Skeletal muscle tissue (tissue), 4 donors: ENCODE results near the gene NXF1. TPM values are rescaled to one million over a fixed set of nuclear protein-coding genes. Genes with fewer than 3 reads are reported as not detected.

ENCODE experiments used
- H3K27ac ChIP-seq: one replicate; pipeline ENCODE4 v1.7.0; 2013; ENCODE audit warnings: mild to moderate bottlenecking, low read depth, low read length, inconsistent platforms
- H3K27me3 ChIP-seq, 3 donors: one replicate each; pipeline ENCODE4 v1.7.0; 2013; ENCODE audit warnings: low read length in 3 of 3; ENCODE audit not compliant: control insufficient read depth in 3 of 3, insufficient read depth in 3 of 3
- H3K36me3 ChIP-seq, 3 donors: one replicate each; pipeline ENCODE4 v1.7.0; 2013; ENCODE audit warnings: low read length in 3 of 3; ENCODE audit not compliant: control insufficient read depth in 3 of 3, insufficient read depth in 3 of 3
- H3K4me1 ChIP-seq, 3 donors: one replicate each; pipeline ENCODE4 v1.7.0; 2013; ENCODE audit warnings: low read length in 3 of 3, mild to moderate bottlenecking in 3 of 3; ENCODE audit not compliant: control insufficient read depth in 3 of 3, insufficient read depth in 3 of 3
- H3K4me3 ChIP-seq, 3 donors: one replicate each; pipeline ENCODE4 v1.7.0; 2013; ENCODE audit warnings: low read length in 3 of 3
- H3K9ac ChIP-seq, 3 donors: one replicate each; pipeline ENCODE4 v1.7.0; 2013; ENCODE audit warnings: low read length in 3 of 3, mild to moderate bottlenecking in 3 of 3, moderate library complexity in 2 of 3, low read depth in 1 of 3
- H3K9me3 ChIP-seq, 3 donors: one replicate each; pipeline ENCODE4 v1.7.0; 2013; ENCODE audit warnings: low read length in 3 of 3; ENCODE audit not compliant: control insufficient read depth in 3 of 3
- total RNA-seq: library from RNA; depleted of rRNA; stranded (reverse); fragments of >200 nt; gene quantifications from one replicate; pipeline ENCODE4 v1.2.3, GENCODE V29; 2014
- donor health status: Osteomylitis.

The NXF1 gene
- total RNA-seq, 1 donor from 2014 or later: 12.5 TPM

DNA sequence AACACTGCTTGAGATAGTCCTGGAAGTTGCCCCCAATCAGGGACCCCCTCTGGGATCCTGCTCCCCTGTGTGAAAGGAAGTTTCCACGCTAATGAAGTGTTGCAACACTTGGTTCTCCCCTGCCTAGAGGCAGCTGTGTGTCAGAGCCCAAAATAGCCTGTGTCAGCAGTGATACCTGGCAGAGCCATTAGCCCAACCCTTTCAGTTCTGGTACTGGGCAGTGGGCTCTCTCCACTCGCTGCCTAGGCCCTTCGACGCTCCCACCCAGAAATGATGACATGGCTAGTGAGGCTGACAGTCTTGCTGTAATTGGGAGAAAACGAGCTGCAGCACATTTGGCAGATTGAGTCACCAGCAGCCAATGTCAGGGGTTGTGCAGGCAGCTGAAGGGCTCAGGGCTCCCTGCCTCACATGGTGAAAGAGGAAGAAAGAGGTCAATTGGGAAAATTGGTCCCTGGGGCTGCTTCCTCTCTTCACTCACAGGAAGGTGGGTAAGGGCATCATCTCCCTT is 1.4 kb upstream of the NXF1 start:
- Histone ChIP-seq H3K27me3 (no peaks in the 10 kb centered on the region), H3K36me3 (peaks cover 16 to 20% (median 18%) of the 10 kb centered on the region in 3 donors), H3K9ac (peak overlapping the region; percentile 77 to 96 (median 94)), H3K4me1 (peaks cover 22 to 28% (median 26%) of the 10 kb centered on the region in 3 donors), H3K9me3 (no peaks in the 10 kb centered on the region), H3K27ac (peak overlapping the region; percentile 97), H3K4me3 (peak overlapping the region; percentile 79 to 93 (median 88))

GRCh38 chr11:62805961-62806441 is 761 bp upstream of the NXF1 start:
- peak overlapping the region; percentile 97 for H3K27ac ChIP-seq
- H3K36me3 ChIP-seq: peaks cover 23 to 27% (median 24%) of the 10 kb centered on the region in 3 donors
- H3K9me3 ChIP-seq: no peaks in the 10 kb centered on the region
- peak overlapping the region; percentile 94 to 97 (median 96) for H3K9ac ChIP-seq
- no peaks in the 10 kb centered on the region for H3K27me3 ChIP-seq
- peaks cover 22 to 28% (median 26%) of the 10 kb centered on the region in 3 donors for H3K4me1 ChIP-seq
- H3K4me3 ChIP-seq: peak overlapping the region; percentile 79 to 93 (median 88)

GRCh38 chr11:62804310-62805075 is 747 bp downstream of the NXF1 start:
- Histone ChIP-seq H3K27me3 (no peaks in the 10 kb centered on the region), H3K27ac (peak overlapping the region; percentile 97), H3K9me3 (no peaks in the 10 kb centered on the region), H3K4me1 (peaks cover 22 to 28% (median 26%) of the 10 kb centered on the region in 3 donors), H3K36me3 (peaks cover 36 to 40% (median 39%) of the 10 kb centered on the region in 3 donors), H3K4me3 (peak overlapping the region; percentile 88 to 94 (median 89)), H3K9ac (peak overlapping the region; percentile 95 to 96 (median 96))

DNA sequence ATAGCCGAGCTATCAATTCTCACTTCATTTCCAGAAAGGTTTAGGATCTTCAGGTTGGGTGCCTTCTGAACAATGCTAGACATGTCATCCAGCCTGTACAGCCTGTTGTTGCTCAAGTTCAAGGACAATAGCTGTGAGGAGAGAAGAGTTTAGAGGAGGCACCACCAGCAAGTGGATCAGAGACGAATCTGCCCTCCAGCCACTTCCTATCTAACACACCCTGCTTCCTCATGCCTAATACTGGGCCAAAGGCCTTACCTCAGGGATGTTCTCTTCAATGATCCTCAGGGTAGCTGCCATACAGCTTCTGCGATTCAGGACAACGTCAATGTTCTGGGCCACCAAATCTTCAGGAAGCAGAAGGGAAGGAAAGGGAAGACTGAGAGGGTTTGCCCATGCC is 4.2 kb downstream of the NXF1 start:
- no peak overlapping the region for H3K4me3 ChIP-seq
- no peak overlapping the region for H3K9ac ChIP-seq
- H3K9me3 ChIP-seq: no peaks in the 10 kb centered on the region
- no peak overlapping the region for H3K27ac ChIP-seq
- H3K36me3 ChIP-seq: peaks cover 66 to 73% (median 66%) of the 10 kb centered on the region in 3 donors
- H3K27me3 ChIP-seq: no peaks in the 10 kb centered on the region
- peaks cover 12 to 18% (median 18%) of the 10 kb centered on the region in 3 donors for H3K4me1 ChIP-seq

DNA sequence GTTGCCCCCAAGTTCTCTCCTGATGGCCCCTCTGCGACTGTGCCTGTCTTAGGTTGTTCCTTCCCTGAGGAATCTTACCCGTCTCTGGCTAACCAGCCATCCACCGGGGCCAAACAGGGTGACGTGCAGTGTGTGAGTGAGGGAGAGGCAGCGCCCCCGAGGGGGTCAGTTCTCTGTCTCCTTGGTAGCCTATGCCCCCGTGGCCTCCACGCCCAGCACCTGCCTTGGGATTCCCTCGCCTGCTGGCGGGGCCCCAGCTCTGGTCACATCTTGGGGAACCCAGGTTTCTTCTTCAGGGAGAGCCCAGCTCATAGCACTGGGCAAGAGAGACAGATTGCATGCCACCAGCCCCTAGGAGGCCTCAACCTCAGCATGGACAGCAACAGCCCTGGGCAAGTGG is 5.8 kb downstream of the NXF1 start:
- Histone ChIP-seq H3K27ac (no peak overlapping the region), H3K27me3 (no peaks in the 10 kb centered on the region), H3K36me3 (peaks cover 78 to 87% (median 81%) of the 10 kb centered on the region in 3 donors), H3K4me3 (no peak overlapping the region), H3K9ac (peak overlapping the region in 1 of 3 donors; percentile 25), H3K9me3 (no peaks in the 10 kb centered on the region), H3K4me1 (peaks cover 10 to 13% (median 13%) of the 10 kb centered on the region in 3 donors)

- no peak overlapping the region for H3K4me3 ChIP-seq
- peaks cover 73 to 83% (median 77%) of the 10 kb centered on the region in 3 donors for H3K36me3 ChIP-seq
- H3K9ac ChIP-seq: no peak overlapping the region
- H3K27me3 ChIP-seq: no peaks in the 10 kb centered on the region
- no peaks in the 10 kb centered on the region for H3K9me3 ChIP-seq
- H3K27ac ChIP-seq: no peak overlapping the region
- H3K4me1 ChIP-seq: peaks cover 9 to 12% (median 12%) of the 10 kb centered on the region in 3 donors
These were observed 9.0 kb downstream of the NXF1 start for GRCh38 chr11:62796281-62796680.

- Histone ChIP-seq H3K36me3 (peaks cover 60 to 73% (median 73%) of the 10 kb centered on the region in 3 donors), H3K4me1 (peaks cover 15 to 31% (median 28%) of the 10 kb centered on the region in 3 donors), H3K9ac (no peak overlapping the region), H3K27ac (no peak overlapping the region), H3K9me3 (no peaks in the 10 kb centered on the region), H3K27me3 (no peaks in the 10 kb centered on the region), H3K4me3 (no peak overlapping the region)
These were observed 11.0 kb downstream of the NXF1 start for GRCh38 chr11:62794201-62794775.

DNA sequence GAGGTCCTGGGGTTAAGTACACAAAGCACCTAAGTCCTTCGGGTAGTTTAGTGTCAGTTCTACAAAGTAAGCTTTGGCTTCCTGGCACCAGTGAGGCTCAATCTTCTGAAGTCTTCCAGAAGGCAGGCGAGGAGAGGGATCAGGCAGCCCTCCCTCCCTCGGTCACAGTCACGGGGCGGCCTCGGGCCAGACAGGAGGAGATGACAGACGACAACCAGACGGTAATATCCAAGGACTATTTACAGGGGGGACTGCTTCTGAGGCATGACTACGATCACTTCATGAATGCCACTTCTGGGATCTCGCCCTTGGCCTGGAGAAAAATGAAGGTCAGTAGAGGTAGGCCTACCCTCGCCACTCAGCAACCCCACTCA is 13.1 kb downstream of the NXF1 start:
- Histone ChIP-seq H3K27ac (peak overlapping the region; percentile 37), H3K36me3 (peaks cover 52 to 62% (median 59%) of the 10 kb centered on the region in 3 donors), H3K4me3 (peak overlapping the region; percentile 85 to 94 (median 91)), H3K9ac (peak overlapping the region; percentile 43 to 97 (median 87)), H3K27me3 (no peaks in the 10 kb centered on the region), H3K4me1 (peaks cover 29 to 51% (median 36%) of the 10 kb centered on the region in 3 donors), H3K9me3 (no peaks in the 10 kb centered on the region)

GRCh38 chr11:62791501-62792201 is 13.6 kb downstream of the NXF1 start, which contains the start of gene TMEM223:
Gene TMEM223 (minus strand): TSS chr11:62792006. CDS start chr11:62791994, 12 bp downstream.
- H3K9me3 ChIP-seq: no peaks in the 10 kb centered on the region
- H3K4me1 ChIP-seq: peaks cover 29 to 52% (median 36%) of the 10 kb centered on the region in 3 donors
- H3K36me3 ChIP-seq: peaks cover 49 to 57% (median 54%) of the 10 kb centered on the region in 3 donors

More at GRCh38 chr11:62791501-62792201, 13.6 kb downstream of the NXF1 start, which contains the start of gene TMEM223:
- H3K27ac ChIP-seq: peak within 1 kb of the TSS; percentile 75
- peak within 1 kb of the TSS; percentile 85 to 97 (median 87) for H3K9ac ChIP-seq
- H3K4me3 ChIP-seq: peak within 1 kb of the TSS; percentile 85 to 94 (median 91)
- no peaks in the 10 kb centered on the region for H3K27me3 ChIP-seq
